IMR-90 (cell line): ENCODE measurements around the gene FLT4.

Source experiments
- POLR2A ChIP-seq: IDR thresholded peaks from 2 replicates; pipeline ENCODE4 v1.6.1; 2012; ENCODE audit warnings: mild to moderate bottlenecking, low read depth, low read length
- TF ChIP-seq, protein P1 (sequence below): conservative IDR thresholded peaks from 2 replicates; pipeline ENCODE4 v1.5.1; 2012; ENCODE audit warnings: mild to moderate bottlenecking, low read depth, low read length, improper control_type of control experiment

DNA sequence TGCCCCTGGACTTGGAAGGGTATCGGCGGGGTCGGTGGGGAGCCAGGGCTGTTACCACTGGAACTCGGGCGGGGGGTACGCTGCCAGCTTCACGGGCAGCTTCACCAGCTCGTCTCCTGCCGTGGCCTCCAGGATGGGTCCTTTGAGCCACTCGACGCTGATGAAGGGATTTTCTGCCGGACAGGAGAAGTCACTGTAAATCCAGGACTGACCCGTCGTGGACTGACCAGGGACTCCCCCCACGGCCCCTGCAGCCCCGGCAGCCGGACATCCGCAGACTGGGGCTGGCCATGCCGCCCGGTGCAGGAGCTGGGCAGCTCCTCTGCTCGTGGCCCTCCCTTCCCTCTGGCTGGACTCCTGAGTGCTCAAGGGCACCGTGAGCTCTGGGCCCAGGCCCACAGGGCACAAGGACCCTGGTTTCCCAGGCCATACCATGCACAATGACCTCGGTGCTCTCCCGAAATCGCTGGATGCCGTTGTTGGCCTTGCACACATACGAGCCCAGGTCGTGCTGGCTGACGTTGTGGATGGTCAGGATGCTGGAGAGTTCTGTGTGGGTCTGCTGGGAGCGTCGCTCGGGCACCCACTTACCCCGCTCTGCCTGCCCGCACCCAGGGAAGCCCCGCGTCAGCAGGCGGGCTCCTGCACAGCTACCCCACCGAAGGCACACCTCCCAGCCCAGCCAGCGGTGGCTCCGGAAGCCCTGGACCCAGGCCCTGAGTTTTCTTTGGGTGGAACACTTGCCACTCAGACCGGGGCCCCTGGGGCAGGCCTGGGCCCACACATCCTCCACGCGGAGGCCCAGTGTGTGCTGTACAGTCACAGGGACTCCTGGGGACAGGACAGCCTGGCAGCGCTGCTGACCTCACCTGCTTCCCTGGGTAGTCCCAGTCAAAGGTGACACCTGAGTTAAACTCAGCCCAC lies 20.3 kb downstream of the FLT4 start:
- TF ChIP-seq, protein P1, sequence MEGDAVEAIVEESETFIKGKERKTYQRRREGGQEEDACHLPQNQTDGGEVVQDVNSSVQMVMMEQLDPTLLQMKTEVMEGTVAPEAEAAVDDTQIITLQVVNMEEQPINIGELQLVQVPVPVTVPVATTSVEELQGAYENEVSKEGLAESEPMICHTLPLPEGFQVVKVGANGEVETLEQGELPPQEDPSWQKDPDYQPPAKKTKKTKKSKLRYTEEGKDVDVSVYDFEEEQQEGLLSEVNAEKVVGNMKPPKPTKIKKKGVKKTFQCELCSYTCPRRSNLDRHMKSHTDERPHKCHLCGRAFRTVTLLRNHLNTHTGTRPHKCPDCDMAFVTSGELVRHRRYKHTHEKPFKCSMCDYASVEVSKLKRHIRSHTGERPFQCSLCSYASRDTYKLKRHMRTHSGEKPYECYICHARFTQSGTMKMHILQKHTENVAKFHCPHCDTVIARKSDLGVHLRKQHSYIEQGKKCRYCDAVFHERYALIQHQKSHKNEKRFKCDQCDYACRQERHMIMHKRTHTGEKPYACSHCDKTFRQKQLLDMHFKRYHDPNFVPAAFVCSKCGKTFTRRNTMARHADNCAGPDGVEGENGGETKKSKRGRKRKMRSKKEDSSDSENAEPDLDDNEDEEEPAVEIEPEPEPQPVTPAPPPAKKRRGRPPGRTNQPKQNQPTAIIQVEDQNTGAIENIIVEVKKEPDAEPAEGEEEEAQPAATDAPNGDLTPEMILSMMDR, result no peak
- TF ChIP-seq POLR2A, result no peak
